Pancreas (tissue), 10 donors: ENCODE results near the gene DAPK2. TPM values are rescaled to one million over a fixed set of nuclear protein-coding genes. Genes with fewer than 3 reads are reported as not detected.

ENCODE experiments used
- ATAC-seq, 4 donors: fragments of 200-7000 bp; cut with Tn5 transposase; one replicate each; pipeline versions ENCODE4 v1.8.0 to v1.9.1; 2020; ENCODE audit warnings: mild to moderate bottlenecking in 4 of 4, moderate library complexity in 4 of 4
- DNase-seq, 6 donors: peaks; one replicate each; pipeline ENCODE4 v3.0.0-alpha.2; 2020
- FAIRE-seq: peaks from 2 replicates; lab custom pipeline; 2012; peaks lifted over from hg19 to GRCh38; lab: Jason Lieb, UNC
- H3K27ac ChIP-seq, 4 donors: fragments of 200-600 bp; sonication (generic); 1 replicate in 3 of 4; 2 replicates in 1 of 4; pipeline versions ENCODE4 v1.5.0 to v1.8.0; 2020
- H3K27me3 ChIP-seq, 4 donors: fragments of 200-600 bp; one replicate each; pipeline ENCODE4 v1.8.0; 2021
- H3K36me3 ChIP-seq, 3 donors: fragments of 200-600 bp; sonication (generic) in 1 of 3; one replicate each; pipeline versions ENCODE4 v1.5.0 to v1.8.0; 2020 to 2021
- H3K4me1 ChIP-seq, 3 donors: fragments of 200-600 bp; one replicate each; pipeline ENCODE4 v1.8.0; 2021
- H3K4me3 ChIP-seq, 4 donors: fragments of 200-600 bp; sonication (generic) in 2 of 4; one replicate each; pipeline versions ENCODE4 v1.5.0 to v1.8.0; 2020 to 2021
- H3K9me3 ChIP-seq, 4 donors: fragments of 200-600 bp; one replicate each; pipeline ENCODE4 v1.8.0; 2021
- WGBS, 2 donors: extraction: QIAGEN DNeasy Blood & Tissue Kit; methylation state at CpG; one replicate each; pipeline ENCODE4 v1.1.7; 2013; 5-methylcytosine and 5-hydroxymethylcytosine counted together
- intact Hi-C, 3 donors: fragments of 100-400 bp; cut with DNase I; formaldehyde crosslinking; loops; one replicate each; pipeline versions ENCODE4 v1.11.1 to v1.14.2; 2022
- polyA plus RNA-seq, 2 donors: library from polyadenylated mRNA; stranded (reverse); fragments of 200-250 nt; gene quantifications; one replicate each; pipeline ENCODE4 v1.2.3, GENCODE V29; 2013
- total RNA-seq, 6 donors: library from RNA; stranded (reverse); fragmentation: NEBNext Ultra II Directional in 4 of 6; extraction: Animal tissue kit (Norgen Biotek cat#: 25700) in 4 of 6; gene quantifications; one replicate each; pipeline versions ENCODE4 v1.2.1 to v1.2.4, GENCODE V29; 2021 to 2023
- TF ChIP-seq, protein P1 (sequence below), 4 donors: fragments of 200-600 bp; sonication (generic) in 3 of 4; IDR thresholded peaks; one replicate each; pipeline versions ENCODE4 v1.5.0 to v1.8.0; 2021; ENCODE audit warnings: antibody characterized with exemption in 4 of 4
- donor health status: healthy with polysubstance abuse.
- donor health status: DM: no; HTN: no; CAD: no; lungs with moderate emphysema.
- donor health status: DM: no; HTN: no; CAD: no.
- donor health status: control.
- donor health status: control.
- donor health status: Bipolar disorder and iron deficiency.
- donor health status: DM: yes; HTN: yes; CAD: no.
- donor health status: DM: no; HTN: no; CAD: no.
- donor health status: DM: no; HTN: no; CAD: no.
- donor health status: DM: yes; HTN: yes; CAD: no.

The DAPK2 gene
- total and polyA plus RNA-seq, 8 donors, result 2.1 to 8.0 (median 5.4) TPM

- Histone ChIP-seq H3K27me3 (no peaks in the 10 kb centered on the region), H3K36me3 (no peaks in the 10 kb centered on the region), H3K27ac (no peak overlapping the region), H3K4me1 (peaks cover 0 to 11% (median 0%) of the 10 kb centered on the region in 3 donors), H3K9me3 (no peaks in the 10 kb centered on the region), H3K4me3 (no peak overlapping the region)
- WGBS, 2 donors, result 89 to 95% methylated on average over 7 of the region's 7 CpGs
- TF ChIP-seq, protein P1, sequence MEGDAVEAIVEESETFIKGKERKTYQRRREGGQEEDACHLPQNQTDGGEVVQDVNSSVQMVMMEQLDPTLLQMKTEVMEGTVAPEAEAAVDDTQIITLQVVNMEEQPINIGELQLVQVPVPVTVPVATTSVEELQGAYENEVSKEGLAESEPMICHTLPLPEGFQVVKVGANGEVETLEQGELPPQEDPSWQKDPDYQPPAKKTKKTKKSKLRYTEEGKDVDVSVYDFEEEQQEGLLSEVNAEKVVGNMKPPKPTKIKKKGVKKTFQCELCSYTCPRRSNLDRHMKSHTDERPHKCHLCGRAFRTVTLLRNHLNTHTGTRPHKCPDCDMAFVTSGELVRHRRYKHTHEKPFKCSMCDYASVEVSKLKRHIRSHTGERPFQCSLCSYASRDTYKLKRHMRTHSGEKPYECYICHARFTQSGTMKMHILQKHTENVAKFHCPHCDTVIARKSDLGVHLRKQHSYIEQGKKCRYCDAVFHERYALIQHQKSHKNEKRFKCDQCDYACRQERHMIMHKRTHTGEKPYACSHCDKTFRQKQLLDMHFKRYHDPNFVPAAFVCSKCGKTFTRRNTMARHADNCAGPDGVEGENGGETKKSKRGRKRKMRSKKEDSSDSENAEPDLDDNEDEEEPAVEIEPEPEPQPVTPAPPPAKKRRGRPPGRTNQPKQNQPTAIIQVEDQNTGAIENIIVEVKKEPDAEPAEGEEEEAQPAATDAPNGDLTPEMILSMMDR (IDR thresholded peaks at IDR 0.05), result no peak
- no peak for DNase-seq
- ATAC-seq, result no peak
- intact Hi-C loops, result loop anchor here in 2 of 3 donors (10.0 kb wide), 2 partner anchors 103 to 113 kb away; partner anchors contain the start of gene DAPK2 (in 1 of the 2)
- FAIRE-seq, result no peak
These were observed 104.4 kb downstream of the DAPK2 start for GRCh38 chr15:63941698-63942465.

DNA sequence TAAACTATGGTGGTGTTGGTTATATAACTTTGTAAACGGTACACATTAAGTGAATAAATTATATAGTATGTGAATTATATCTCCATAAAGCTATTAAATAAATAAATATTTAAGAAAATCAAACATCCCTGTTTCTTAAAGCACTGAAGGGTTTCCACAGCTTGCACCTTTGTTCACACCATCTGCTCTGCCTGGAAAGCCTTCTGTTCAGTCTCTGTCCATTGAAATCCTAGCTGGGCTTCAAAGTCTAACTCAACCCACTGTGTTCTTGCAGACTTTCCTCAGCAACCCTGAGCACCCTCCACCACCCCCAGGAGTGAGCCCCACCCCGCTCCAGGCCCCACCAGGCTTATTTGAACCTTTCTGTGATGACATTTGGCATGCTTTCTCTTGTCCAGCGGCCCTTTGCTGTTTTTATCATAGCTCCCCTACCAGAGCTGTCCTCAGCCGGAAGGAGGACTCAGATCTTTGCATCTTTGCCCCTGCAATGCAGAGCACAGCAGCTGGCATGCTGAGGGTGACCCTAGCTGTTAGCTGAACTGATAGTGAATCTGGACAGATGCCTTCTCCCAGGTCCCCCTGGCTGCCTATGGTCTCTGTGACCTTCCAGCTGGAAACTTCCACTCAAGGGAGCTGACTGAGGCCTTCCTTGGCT is 105.2 kb downstream of the DAPK2 start:
- no peaks in the 10 kb centered on the region for H3K36me3 ChIP-seq
- H3K27me3 ChIP-seq, result no peaks in the 10 kb centered on the region
- intact Hi-C loops, result loop anchor here in 2 of 3 donors (10.0 kb wide), 2 partner anchors 104 to 114 kb away; partner anchors contain the start of gene DAPK2 (in 1 of the 2)
- 65 to 82% methylated on average over 4 of the region's 4 CpGs for WGBS, 2 donors
- no peaks in the 10 kb centered on the region for H3K9me3 ChIP-seq
- peaks cover 0 to 11% (median 0%) of the 10 kb centered on the region in 3 donors for H3K4me1 ChIP-seq
- TF ChIP-seq, protein P1 (IDR thresholded peaks at IDR 0.05), result no peak
- H3K4me3 ChIP-seq, result no peak overlapping the region
- ATAC-seq (no peak), FAIRE-seq (no peak), DNase-seq (no peak)
- H3K27ac ChIP-seq, result no peak overlapping the region

DNA sequence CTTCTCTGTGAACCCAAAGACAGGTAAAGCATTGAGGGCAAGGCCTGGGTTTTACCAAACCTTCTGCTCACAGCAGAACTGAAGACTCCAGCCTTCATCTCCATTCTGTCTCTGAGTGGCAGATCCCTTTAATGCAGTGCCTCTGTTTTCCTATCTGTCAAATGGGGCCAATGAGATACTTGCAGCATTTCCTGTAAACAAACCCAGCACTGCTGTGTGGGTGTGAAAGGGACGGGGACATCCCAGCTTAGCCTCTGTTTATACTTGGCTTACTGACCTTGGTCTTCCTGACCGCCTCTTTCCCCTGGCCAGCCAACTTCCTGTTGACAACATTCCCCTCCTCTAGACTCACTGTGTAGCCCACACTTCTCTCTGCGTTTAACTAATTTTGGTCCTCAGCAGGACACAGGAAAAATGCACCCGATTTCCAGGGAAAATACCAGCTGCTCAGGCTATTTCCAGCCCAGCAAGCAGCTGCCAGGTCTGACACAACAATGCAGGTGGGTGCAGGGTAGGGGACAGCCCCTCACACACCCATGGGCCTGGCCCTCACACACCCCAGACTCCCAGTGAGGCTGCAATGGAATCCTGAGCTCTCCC is 106.7 kb downstream of the DAPK2 start:
- TF ChIP-seq, protein P1 (IDR thresholded peaks at IDR 0.05), result no peak
- Histone ChIP-seq H3K4me3 (no peak overlapping the region), H3K36me3 (no peaks in the 10 kb centered on the region), H3K27me3 (no peaks in the 10 kb centered on the region), H3K27ac (peak overlapping the region in 1 of 4 donors; percentile 41), H3K4me1 (peaks cover 0 to 11% (median 0%) of the 10 kb centered on the region in 3 donors), H3K9me3 (no peaks in the 10 kb centered on the region)
- no peak for FAIRE-seq
- intact Hi-C loops, result loop anchor here in 2 of 3 donors (10.0 kb wide), 2 partner anchors 105 to 115 kb away; partner anchors contain the start of gene DAPK2 (in 1 of the 2)
- ATAC-seq, result peak in 3 of 4 donors; percentile 63 to 86 (median 77)
- DNase-seq, result no peak
- WGBS, 2 donors, result 34 to 38% methylated on average over 4 of the region's 4 CpGs

DNA sequence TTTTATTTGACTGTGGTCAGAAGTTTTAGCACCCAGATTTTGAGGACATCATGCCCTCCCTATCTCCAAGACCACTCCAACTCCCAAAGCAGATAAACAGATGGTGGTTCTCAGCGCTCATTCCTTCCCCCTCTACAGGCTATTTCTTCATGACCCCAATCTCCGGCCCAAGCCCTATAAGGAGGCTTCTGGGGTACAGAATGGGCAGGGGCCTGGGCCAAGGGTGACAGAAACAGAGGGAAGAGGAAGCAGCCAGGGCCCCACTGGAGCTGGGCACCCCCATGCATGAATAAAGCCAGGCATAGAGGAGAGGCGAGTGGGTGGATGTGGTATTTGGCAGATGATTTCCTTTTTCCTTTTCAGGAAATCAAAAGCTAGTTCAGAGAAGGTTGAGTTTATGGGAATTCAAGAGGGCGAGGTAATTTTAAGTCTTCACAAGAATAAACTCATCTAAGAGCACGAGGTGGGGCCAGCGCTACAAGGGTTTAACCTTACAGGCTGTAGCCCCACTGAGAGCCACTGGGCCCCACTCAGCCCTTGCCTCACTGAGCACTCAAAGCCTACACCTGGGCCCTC is 107.7 kb downstream of the DAPK2 start:
- H3K27ac ChIP-seq, result no peak overlapping the region
- no peak overlapping the region for H3K4me3 ChIP-seq
- TF ChIP-seq, protein P1 (IDR thresholded peaks at IDR 0.05), result no peak
- no peaks in the 10 kb centered on the region for H3K9me3 ChIP-seq
- ATAC-seq, result peak in 1 of 4 donors; percentile 47
- FAIRE-seq, result no peak
- intact Hi-C loops, result no loop called here
- no peaks in the 10 kb centered on the region for H3K36me3 ChIP-seq
- no peaks in the 10 kb centered on the region for H3K27me3 ChIP-seq
- H3K4me1 ChIP-seq, result peaks cover 0 to 11% (median 0%) of the 10 kb centered on the region in 3 donors
- DNase-seq, result no peak
- 92 to 95% methylated on average over 6 of the region's 6 CpGs for WGBS, 2 donors
